ENCODE measurements around the gene CYFIP2.

CYFIP2 gene

DNA sequence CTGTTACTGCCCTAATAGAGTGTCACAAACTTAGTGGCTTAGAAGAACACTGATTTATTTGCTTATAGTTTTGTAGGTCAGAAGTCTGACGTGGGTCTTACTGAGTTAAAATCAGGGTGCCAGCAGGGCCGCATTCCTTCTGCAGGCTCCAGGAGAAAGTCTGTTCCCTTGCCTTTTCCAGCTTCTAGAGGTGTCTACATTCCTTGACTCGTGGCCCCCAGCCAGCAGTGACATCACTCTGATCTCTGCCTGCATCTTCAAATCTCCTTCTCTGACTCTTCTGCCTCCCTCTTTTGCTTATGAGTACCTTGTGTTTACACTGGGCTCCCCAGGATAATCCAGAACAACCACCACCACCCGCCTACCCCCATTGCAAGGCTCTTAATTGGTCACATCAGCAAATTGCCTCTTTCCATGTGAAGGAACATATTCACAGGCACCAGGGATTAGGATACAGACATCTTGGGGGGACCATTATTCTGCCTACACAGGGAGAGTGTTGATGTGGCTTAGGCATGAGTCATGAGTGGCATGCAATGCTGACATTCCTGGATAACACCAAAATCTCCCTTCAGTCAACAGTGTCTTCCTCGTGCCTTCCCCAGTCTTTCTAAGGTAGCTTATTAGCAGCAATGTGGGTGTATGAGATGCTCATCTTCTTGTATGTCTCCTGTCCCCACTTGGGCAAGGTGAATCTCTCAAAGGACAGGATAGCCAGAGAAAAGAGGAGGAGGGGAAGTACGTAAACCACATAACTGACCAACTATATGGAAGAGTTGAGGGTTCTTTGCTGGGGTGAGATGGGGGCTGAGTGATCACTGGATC is 24.4 kb downstream of the CYFIP2 start:
- peak; percentile 49 for DNase-seq (ENCODE audit: low read depth)
- Histone ChIP-seq H3K4me3 (ENCODE audit: low read length) (no peak overlapping the region), H3K27me3 (replicated peaks; ENCODE audit: control insufficient read depth, insufficient read depth, low read length) (no peaks in the 10 kb centered on the region), H3K9ac (ENCODE audit: low read length) (no peak overlapping the region), H3K9me3 (ENCODE audit: control insufficient read depth, low read length) (no peaks in the 10 kb centered on the region), H3K36me3 (ENCODE audit: control insufficient read depth, insufficient read depth, low read length, severe bottlenecking) (no peaks in the 10 kb centered on the region), H3K4me1 (ENCODE audit: control insufficient read depth, insufficient read depth, low read length) (peaks cover 25% of the 10 kb centered on the region)

GRCh38 chr5:157290981-157291711 is 25.2 kb downstream of the CYFIP2 start:
- no peak overlapping the region for H3K4me3 ChIP-seq (ENCODE audit: low read length)
- no peaks in the 10 kb centered on the region for H3K9me3 ChIP-seq (ENCODE audit: control insufficient read depth, low read length)
- H3K4me1 ChIP-seq (ENCODE audit: control insufficient read depth, insufficient read depth, low read length), result peaks cover 25% of the 10 kb centered on the region
- DNase-seq (ENCODE audit: low read depth), result no peak
- no peaks in the 10 kb centered on the region for H3K27me3 ChIP-seq (replicated peaks; ENCODE audit: control insufficient read depth, insufficient read depth, low read length)
- H3K9ac ChIP-seq (ENCODE audit: low read length), result no peak overlapping the region
- H3K36me3 ChIP-seq (ENCODE audit: control insufficient read depth, insufficient read depth, low read length, severe bottlenecking), result no peaks in the 10 kb centered on the region

GRCh38 chr5:157292599-157292998 is 26.7 kb downstream of the CYFIP2 start:
- H3K36me3 ChIP-seq (ENCODE audit: control insufficient read depth, insufficient read depth, low read length, severe bottlenecking), result no peaks in the 10 kb centered on the region
- no peak overlapping the region for H3K4me3 ChIP-seq (ENCODE audit: low read length)
- no peak for DNase-seq (ENCODE audit: low read depth)
- no peaks in the 10 kb centered on the region for H3K9me3 ChIP-seq (ENCODE audit: control insufficient read depth, low read length)
- no peaks in the 10 kb centered on the region for H3K27me3 ChIP-seq (replicated peaks; ENCODE audit: control insufficient read depth, insufficient read depth, low read length)
- peaks cover 14% of the 10 kb centered on the region for H3K4me1 ChIP-seq (ENCODE audit: control insufficient read depth, insufficient read depth, low read length)
- H3K9ac ChIP-seq (ENCODE audit: low read length), result no peak overlapping the region

- H3K9ac ChIP-seq (ENCODE audit: low read length), result no peak overlapping the region
- no peaks in the 10 kb centered on the region for H3K9me3 ChIP-seq (ENCODE audit: control insufficient read depth, low read length)
- DNase-seq (ENCODE audit: low read depth), result no peak
- no peak overlapping the region for H3K4me3 ChIP-seq (ENCODE audit: low read length)
- H3K27me3 ChIP-seq (replicated peaks; ENCODE audit: control insufficient read depth, insufficient read depth, low read length), result no peaks in the 10 kb centered on the region
- peaks cover 14% of the 10 kb centered on the region for H3K4me1 ChIP-seq (ENCODE audit: control insufficient read depth, insufficient read depth, low read length)
- no peaks in the 10 kb centered on the region for H3K36me3 ChIP-seq (ENCODE audit: control insufficient read depth, insufficient read depth, low read length, severe bottlenecking)
Measured at GRCh38 chr5:157294407-157295091, 28.6 kb downstream of the CYFIP2 start.

- no peaks in the 10 kb centered on the region for H3K36me3 ChIP-seq (ENCODE audit: control insufficient read depth, insufficient read depth, low read length, severe bottlenecking)
- no peaks in the 10 kb centered on the region for H3K27me3 ChIP-seq (replicated peaks; ENCODE audit: control insufficient read depth, insufficient read depth, low read length)
- H3K4me3 ChIP-seq (ENCODE audit: low read length), result no peak overlapping the region
- H3K4me1 ChIP-seq (ENCODE audit: control insufficient read depth, insufficient read depth, low read length), result peaks cover 9% of the 10 kb centered on the region
- H3K9me3 ChIP-seq (ENCODE audit: control insufficient read depth, low read length), result no peaks in the 10 kb centered on the region
- no peak for DNase-seq (ENCODE audit: low read depth)
- no peak overlapping the region for H3K9ac ChIP-seq (ENCODE audit: low read length)
Measured at GRCh38 chr5:157295247-157295646, 29.3 kb downstream of the CYFIP2 start.

DNA sequence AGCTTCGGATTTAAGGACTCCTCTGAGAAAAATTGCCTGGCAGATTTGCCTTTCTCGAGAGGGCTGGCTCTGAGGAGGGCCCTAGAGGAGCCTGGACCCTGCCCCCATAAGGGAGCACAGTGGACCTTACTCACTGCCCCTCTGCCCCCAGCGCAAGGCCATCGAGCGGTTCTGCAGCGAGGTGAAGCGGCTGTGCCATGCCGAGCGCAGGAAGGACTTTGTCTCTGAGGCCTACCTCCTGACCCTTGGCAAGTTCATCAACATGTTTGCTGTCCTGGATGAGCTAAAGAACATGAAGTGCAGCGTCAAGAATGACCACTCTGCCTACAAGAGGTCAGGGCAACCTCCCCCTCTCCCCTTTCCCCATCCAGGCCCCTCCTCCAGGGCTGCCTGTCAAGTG is 34.6 kb downstream of the CYFIP2 start:
- Histone ChIP-seq H3K9me3 (ENCODE audit: control insufficient read depth, low read length) (no peaks in the 10 kb centered on the region), H3K4me1 (ENCODE audit: control insufficient read depth, insufficient read depth, low read length) (no peaks in the 10 kb centered on the region), H3K27me3 (replicated peaks; ENCODE audit: control insufficient read depth, insufficient read depth, low read length) (no peaks in the 10 kb centered on the region), H3K36me3 (ENCODE audit: control insufficient read depth, insufficient read depth, low read length, severe bottlenecking) (no peaks in the 10 kb centered on the region), H3K9ac (ENCODE audit: low read length) (no peak overlapping the region), H3K4me3 (ENCODE audit: low read length) (no peak overlapping the region)
- DNase-seq (ENCODE audit: low read depth), result no peak

- DNase-seq (ENCODE audit: low read depth), result no peak
- Histone ChIP-seq H3K9me3 (ENCODE audit: control insufficient read depth, low read length) (no peaks in the 10 kb centered on the region), H3K4me1 (ENCODE audit: control insufficient read depth, insufficient read depth, low read length) (no peaks in the 10 kb centered on the region), H3K27me3 (replicated peaks; ENCODE audit: control insufficient read depth, insufficient read depth, low read length) (no peaks in the 10 kb centered on the region), H3K4me3 (ENCODE audit: low read length) (no peak overlapping the region), H3K9ac (ENCODE audit: low read length) (no peak overlapping the region), H3K36me3 (ENCODE audit: control insufficient read depth, insufficient read depth, low read length, severe bottlenecking) (no peaks in the 10 kb centered on the region)
Measured at GRCh38 chr5:157301066-157301465, 35.1 kb downstream of the CYFIP2 start.

DNA sequence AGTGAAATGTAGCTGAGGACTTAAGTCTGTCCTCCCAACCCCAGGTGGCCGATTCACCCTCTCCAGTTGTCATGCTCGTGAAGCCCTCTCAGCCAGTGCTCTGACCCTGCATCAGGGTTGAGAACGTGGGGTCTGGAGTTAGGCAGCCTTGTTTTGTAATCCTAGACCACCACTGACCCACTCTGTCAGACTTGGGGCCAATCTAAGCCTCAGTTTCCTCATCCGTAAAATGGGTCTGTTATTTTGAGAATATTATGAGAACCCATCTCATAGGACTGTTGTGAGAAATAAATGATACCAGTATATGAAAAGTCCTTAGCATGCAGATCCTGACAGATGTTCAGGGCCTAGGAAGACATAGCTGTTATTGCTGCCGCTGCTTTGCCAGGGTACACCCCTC is 37.1 kb downstream of the CYFIP2 start:
- Histone ChIP-seq H3K9ac (ENCODE audit: low read length) (no peak overlapping the region), H3K4me3 (ENCODE audit: low read length) (no peak overlapping the region), H3K9me3 (ENCODE audit: control insufficient read depth, low read length) (no peaks in the 10 kb centered on the region), H3K36me3 (ENCODE audit: control insufficient read depth, insufficient read depth, low read length, severe bottlenecking) (no peaks in the 10 kb centered on the region), H3K4me1 (ENCODE audit: control insufficient read depth, insufficient read depth, low read length) (no peaks in the 10 kb centered on the region), H3K27me3 (replicated peaks; ENCODE audit: control insufficient read depth, insufficient read depth, low read length) (no peaks in the 10 kb centered on the region)
- DNase-seq (ENCODE audit: low read depth), result no peak

GRCh38 chr5:157303667-157304327 is 37.9 kb downstream of the CYFIP2 start:
- no peak for DNase-seq (ENCODE audit: low read depth)
- Histone ChIP-seq H3K36me3 (ENCODE audit: control insufficient read depth, insufficient read depth, low read length, severe bottlenecking) (no peaks in the 10 kb centered on the region), H3K27me3 (replicated peaks; ENCODE audit: control insufficient read depth, insufficient read depth, low read length) (no peaks in the 10 kb centered on the region)

DNA sequence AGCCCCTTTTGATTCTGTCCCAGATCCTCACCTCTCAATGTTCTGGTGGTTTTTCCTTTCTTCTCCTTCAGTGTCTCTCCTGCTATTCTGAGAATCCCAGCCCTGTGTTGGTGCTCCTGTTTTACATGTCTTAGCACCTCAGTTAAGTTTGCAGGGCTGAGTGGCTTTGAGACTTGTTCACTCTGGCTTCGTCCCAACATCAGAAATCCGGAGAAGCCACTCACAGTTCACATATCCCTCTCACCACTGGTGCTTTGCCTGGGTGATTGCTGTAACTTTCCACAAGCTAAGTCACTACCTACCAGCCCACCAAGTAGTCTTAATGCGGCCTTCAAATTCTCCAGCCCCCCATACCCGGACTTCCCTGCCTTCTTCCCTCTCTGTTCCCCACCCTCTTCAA is 40.2 kb downstream of the CYFIP2 start:
- no peaks in the 10 kb centered on the region for H3K9me3 ChIP-seq (ENCODE audit: control insufficient read depth, low read length)
- DNase-seq (ENCODE audit: low read depth), result no peak
- no peaks in the 10 kb centered on the region for H3K36me3 ChIP-seq (ENCODE audit: control insufficient read depth, insufficient read depth, low read length, severe bottlenecking)
- no peaks in the 10 kb centered on the region for H3K27me3 ChIP-seq (replicated peaks; ENCODE audit: control insufficient read depth, insufficient read depth, low read length)
- H3K4me3 ChIP-seq (ENCODE audit: low read length), result no peak overlapping the region
- H3K9ac ChIP-seq (ENCODE audit: low read length), result no peak overlapping the region
- H3K4me1 ChIP-seq (ENCODE audit: control insufficient read depth, insufficient read depth, low read length), result peaks cover 17% of the 10 kb centered on the region

More at GRCh38 chr5:157303667-157304327, 37.9 kb downstream of the CYFIP2 start:
- no peak overlapping the region for H3K4me3 ChIP-seq (ENCODE audit: low read length)
- peaks cover 8% of the 10 kb centered on the region for H3K4me1 ChIP-seq (ENCODE audit: control insufficient read depth, insufficient read depth, low read length)
- no peak overlapping the region for H3K9ac ChIP-seq (ENCODE audit: low read length)
- no peaks in the 10 kb centered on the region for H3K9me3 ChIP-seq (ENCODE audit: control insufficient read depth, low read length)
